ENCODE results near the gene ATP5MK.

DNA sequence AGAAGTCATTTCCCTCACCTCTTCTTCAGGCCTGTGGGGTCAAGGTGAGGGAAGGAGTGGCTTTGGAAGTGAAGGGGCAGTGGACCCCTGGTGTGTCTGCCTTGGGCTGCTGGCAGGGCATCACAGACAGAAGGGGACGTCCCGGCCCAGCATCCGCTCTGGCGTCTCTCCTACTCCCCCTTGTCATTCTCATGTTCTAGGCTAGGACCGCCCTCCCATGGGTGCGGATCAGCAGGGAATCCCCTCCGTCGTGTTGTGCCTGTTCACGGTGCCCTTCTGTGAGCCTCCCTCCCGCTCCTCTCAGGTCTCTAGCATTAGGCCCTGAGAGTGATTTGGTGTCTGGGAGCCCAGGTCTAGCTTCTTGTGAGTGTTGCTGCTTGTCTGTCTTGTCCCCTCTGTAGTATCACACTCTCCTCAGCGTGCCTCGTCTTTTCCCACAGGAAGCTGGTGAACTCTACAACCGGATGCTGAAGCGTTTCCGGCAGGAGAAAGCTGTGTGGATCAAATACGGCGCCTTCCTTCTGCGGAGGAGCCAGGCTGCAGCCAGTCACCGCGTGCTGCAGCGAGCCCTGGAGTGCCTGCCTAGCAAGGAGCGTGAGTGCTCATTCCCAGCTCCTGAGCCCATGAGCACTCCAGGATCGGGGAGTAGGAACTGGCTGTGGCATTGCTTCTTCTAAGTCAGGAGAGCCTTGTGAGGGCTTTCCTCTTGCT is 47.4 kb upstream of the ATP5MK start:
- no peak for TF ChIP-seq YY1 (IDR thresholded peaks at IDR 0.05; ENCODE audit: insufficient read depth, insufficient read length)
- TF ChIP-seq SUZ12 (IDR thresholded peaks at IDR 0.05; ENCODE audit: extremely low read depth, insufficient read depth, insufficient read length) = no peak
